HG02571 (cell line): ENCODE results near the gene OR10G3.

Source experiments
- ATAC-seq: cut with Tn5 transposase; IDR thresholded peaks from one replicate; pipeline ENCODE4 v1.9.1; 2021; ENCODE audit warnings: mild to moderate bottlenecking, moderate library complexity; ENCODE audit not compliant: unreplicated experiment

Gene OR10G3

GRCh38 chr14:21535545-21536417, 44.1 kb downstream of the OR10G3 start:
- ATAC-seq: no peak

DNA sequence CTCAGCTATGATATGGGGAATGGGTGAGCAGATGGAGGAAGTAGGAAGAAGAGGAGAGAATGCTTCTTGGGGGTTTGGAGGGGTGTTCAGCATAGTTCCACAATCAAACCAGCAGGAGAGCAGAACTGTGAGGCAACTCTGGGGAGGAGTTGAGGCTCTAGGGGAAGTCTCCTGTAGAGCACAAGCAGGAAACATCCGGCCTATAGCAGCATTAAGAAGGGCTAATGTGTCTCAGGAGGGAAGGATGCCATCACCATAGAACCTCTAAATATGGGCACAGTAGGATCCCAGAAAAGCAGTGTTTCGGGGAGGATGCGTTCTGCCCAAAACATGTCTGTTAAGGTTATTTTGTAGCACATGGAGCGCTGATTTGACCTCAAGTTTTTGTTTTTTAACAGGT, 45.3 kb downstream of the OR10G3 start:
- no peak for ATAC-seq

DNA sequence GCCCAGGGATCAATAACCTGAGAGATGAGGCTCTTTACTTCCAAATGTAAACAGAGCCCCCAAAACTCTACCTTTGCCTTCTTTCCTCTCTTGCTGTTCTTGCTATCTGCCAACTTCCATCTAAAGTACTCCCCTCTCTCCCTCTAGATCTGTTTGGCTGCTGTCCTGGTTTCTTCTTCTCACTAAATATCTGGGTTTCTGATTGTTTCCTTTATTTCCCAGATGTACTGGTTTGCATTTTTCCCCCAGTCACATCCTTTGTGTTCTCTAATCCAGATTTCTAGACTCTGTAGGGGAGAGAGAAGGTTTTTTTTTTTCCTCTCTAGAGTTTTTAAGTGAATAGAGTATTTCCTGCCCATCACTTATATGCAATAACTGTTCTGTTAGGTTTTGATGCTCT, 46.6 kb downstream of the OR10G3 start:
- ATAC-seq: no peak

- ATAC-seq: no peak
These were observed 50.4 kb downstream of the OR10G3 start for GRCh38 chr14:21529515-21529914.

DNA sequence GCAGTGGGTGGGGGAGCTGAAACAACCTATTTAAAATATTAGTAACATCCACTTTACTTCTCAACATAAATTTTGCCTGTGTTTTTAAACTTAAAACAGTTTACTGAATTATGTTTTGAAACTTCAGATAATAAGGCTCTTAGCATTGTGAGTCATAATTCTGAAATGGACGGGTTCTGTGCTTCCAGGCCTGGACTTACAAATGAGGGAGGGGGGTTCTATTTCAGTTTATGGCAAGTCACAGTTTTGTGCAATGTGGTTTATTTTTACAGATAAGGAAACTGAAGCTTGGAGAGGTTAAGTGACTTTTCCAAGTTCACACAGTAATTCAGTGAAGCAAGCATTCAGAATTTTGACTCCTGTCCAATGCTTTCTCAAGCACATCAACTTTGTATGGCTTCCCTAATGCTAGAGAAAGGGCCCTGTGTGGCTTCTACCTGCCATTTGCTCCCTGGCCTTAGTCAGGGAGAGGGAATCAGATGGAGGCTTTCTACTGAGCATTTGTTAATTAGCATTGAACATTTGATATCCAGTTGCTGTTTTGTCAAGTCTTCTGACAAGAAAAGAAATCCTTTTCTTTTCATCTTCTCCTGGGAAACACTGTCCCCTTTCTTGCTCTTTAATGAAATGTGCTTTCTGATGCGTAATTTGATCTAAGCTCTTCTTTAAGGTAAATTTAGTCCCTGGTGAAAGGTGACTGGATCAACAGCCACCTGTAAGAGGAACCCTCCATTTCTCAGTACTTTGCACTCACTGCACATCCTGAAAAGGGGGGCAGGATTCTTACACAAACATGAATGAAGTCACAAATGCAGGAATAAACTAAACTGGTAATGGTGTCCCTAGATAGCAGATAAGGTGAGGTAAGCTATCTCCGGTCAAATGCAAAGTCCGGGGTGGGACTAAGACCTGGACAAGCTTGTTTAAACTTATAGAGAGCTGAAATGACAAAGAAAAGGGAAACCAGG, 51.2 kb downstream of the OR10G3 start:
- ATAC-seq: no peak

DNA sequence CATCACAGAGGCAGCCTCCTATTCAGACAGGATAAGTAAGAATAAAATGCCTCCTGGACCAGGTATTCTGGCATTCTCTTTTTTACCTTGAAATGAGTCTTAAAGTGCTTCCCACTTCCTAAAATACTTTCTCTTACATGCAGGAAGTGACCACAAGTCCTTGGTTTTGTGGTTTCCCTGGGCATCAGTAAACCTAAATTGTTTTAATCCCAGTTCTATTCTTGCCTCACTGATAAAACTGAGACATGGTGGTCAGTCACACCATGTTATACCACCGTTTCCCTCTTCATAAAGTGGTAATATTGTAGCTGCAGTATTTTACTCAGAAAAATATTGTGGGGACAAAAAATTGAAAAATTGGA, 52.6 kb downstream of the OR10G3 start:
- no peak for ATAC-seq

- ATAC-seq: no peak
These were observed 53.1 kb downstream of the OR10G3 start for GRCh38 chr14:21526672-21527317.

- no peak for ATAC-seq
These were observed 53.8 kb downstream of the OR10G3 start, which contains the start of gene SALL2 for GRCh38 chr14:21525962-21526671. SALL2 (minus strand) TSS chr14:21526346; CDS start chr14:21526127, 219 bp downstream.

- ATAC-seq: no peak
These were observed 54.3 kb downstream of the OR10G3 start for GRCh38 chr14:21525571-21525961.

DNA sequence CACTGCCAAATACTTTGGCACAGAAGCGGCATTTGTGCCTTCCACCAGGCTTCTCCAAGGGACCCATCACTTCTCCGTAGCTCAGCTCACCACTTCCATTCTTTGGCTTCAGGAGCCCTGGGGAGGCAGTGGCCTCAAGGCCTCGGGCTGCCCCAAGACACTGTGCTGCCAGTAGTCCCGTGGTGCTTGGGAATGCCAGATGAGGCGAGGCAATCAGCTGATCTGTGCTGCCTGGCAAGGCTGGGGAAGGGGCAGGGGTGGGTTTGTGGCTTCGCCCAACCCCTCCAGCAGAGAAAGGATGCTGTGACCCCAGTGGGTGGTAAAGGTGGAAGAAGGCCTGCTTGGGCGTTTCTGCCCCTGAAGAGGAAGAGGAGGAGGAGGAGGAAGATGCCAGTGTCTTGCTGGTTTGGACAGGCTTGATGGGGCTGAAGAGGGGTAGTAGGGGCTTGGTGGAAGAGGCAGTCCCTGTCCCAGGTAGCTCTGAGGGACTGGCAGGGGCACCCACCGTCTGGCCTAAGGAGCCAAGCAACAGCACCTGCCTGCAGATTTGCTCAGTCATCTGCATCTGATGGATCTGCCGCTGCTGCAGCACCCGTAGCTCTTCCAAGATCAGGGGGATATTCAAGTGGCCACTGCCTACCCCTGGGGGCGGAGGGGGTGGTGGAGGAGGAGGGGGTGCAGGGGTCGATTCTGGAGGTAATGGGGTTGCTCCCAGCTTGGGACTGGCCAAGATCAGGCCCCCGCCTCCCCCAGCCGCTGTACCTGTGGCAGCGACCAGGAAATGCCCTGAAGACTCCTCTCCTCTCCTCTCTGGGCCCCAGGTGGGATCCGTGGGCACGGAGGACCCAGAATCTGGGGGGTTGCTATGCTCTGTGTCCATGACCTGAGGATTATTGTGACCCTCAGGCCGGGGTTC, 55.0 kb downstream of the OR10G3 start:
- ATAC-seq: no peak

- ATAC-seq: no peak
These were observed 56.7 kb downstream of the OR10G3 start for GRCh38 chr14:21523203-21523602.

- ATAC-seq: no peak
These were observed 58.4 kb downstream of the OR10G3 start for GRCh38 chr14:21521501-21521900.

- ATAC-seq: no peak
These were observed 59.1 kb downstream of the OR10G3 start for GRCh38 chr14:21520767-21521166.

DNA sequence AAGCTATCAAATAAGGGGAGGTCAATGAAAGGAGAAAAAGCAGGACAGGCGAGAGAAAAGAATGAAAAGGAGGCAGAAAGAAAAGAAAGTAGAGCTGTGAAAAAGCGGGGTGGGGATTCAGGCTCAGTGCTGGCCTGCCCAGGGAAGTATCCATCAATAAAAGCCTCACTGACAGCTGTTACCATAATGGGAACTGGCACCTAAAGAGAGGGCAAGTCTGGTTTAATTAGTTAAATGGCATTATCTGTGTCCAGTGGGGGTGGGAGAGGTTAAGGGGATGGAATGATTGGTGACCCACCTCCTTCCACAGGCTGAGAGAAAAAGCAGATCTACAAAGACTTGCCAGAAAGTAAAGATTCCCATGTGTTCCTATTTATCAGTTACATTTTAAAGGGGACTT, 61.2 kb downstream of the OR10G3 start:
- ATAC-seq: no peak
